Measurements from ENCODE around the gene UCK1. TPM values are rescaled to one million over a fixed set of nuclear protein-coding genes. Genes with fewer than 3 reads are reported as not detected.
A peak's percentile ranks its signal among the peaks of the same experiment; 100 is the strongest.

Gene UCK1
- total and polyA plus RNA-seq, 2 experiments from 2014 or later = 22.2 to 36.8 TPM

GRCh38 chr9:131511416-131511815 lies 19.6 kb downstream of the UCK1 start:
- Histone ChIP-seq H3K4me3 (no peak overlapping the region), H3K36me3 (replicated peaks; ENCODE audit: insufficient read depth, low read depth) (no peaks in the 10 kb centered on the region), H3K27ac (no peak overlapping the region), H3K27me3 (no peaks in the 10 kb centered on the region), H3K4me1 (ENCODE audit: insufficient read depth) (no peaks in the 10 kb centered on the region), H4K20me1 (ENCODE audit: insufficient read depth, poor library complexity, severe bottlenecking) (no peaks in the 10 kb centered on the region), H3K79me2 (no peaks in the 10 kb centered on the region), H3K4me2 (no peak overlapping the region), H3K9me3 (ENCODE audit: low read depth) (no peaks in the 10 kb centered on the region), H3K9me2 (replicated peaks; ENCODE audit: insufficient read depth) (no peaks in the 10 kb centered on the region), H2AFZ (no peak overlapping the region)
- TF ChIP-seq EZH2 (IDR thresholded peaks at IDR 0.05; ENCODE audit: borderline replicate concordance) (no peak), EZH2phosphoT487 (IDR thresholded peaks at IDR 0.05; ENCODE audit: low read depth, severe bottlenecking, unreplicated experiment) (no peak)
- TF ChIP-seq, protein P1, sequence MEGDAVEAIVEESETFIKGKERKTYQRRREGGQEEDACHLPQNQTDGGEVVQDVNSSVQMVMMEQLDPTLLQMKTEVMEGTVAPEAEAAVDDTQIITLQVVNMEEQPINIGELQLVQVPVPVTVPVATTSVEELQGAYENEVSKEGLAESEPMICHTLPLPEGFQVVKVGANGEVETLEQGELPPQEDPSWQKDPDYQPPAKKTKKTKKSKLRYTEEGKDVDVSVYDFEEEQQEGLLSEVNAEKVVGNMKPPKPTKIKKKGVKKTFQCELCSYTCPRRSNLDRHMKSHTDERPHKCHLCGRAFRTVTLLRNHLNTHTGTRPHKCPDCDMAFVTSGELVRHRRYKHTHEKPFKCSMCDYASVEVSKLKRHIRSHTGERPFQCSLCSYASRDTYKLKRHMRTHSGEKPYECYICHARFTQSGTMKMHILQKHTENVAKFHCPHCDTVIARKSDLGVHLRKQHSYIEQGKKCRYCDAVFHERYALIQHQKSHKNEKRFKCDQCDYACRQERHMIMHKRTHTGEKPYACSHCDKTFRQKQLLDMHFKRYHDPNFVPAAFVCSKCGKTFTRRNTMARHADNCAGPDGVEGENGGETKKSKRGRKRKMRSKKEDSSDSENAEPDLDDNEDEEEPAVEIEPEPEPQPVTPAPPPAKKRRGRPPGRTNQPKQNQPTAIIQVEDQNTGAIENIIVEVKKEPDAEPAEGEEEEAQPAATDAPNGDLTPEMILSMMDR (IDR thresholded peaks at IDR 0.05; ENCODE audit: poor library complexity) = no peak
- WGBS (ENCODE audit: low lambda C conversion rate, missing lambda C conversion rate) = 75% methylated on average over 7 of the region's 7 CpGs
- DNase-seq (ENCODE audit: low spot score) = no peak

DNA sequence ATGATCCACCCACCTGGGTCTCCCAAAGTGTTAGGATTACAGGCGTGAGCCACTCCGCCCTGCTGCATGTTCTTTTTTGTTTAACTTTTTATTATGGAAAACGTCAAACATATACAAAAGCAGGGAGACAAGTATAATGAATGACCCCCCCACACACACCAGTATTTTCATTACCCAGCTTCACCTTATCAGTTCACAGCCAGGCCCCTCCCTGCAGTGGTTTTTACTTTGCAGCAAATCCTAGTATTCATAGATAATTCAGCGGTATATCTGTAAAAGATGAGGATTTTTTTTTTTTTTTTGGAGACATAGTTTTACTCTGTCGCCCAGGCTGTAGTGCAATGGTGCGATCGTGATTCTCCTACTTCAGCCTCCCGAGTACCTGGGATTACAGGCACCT lies 26.1 kb downstream of the UCK1 start:
- 96% methylated on average over 8 of the region's 8 CpGs for WGBS (ENCODE audit: low lambda C conversion rate, missing lambda C conversion rate)

DNA sequence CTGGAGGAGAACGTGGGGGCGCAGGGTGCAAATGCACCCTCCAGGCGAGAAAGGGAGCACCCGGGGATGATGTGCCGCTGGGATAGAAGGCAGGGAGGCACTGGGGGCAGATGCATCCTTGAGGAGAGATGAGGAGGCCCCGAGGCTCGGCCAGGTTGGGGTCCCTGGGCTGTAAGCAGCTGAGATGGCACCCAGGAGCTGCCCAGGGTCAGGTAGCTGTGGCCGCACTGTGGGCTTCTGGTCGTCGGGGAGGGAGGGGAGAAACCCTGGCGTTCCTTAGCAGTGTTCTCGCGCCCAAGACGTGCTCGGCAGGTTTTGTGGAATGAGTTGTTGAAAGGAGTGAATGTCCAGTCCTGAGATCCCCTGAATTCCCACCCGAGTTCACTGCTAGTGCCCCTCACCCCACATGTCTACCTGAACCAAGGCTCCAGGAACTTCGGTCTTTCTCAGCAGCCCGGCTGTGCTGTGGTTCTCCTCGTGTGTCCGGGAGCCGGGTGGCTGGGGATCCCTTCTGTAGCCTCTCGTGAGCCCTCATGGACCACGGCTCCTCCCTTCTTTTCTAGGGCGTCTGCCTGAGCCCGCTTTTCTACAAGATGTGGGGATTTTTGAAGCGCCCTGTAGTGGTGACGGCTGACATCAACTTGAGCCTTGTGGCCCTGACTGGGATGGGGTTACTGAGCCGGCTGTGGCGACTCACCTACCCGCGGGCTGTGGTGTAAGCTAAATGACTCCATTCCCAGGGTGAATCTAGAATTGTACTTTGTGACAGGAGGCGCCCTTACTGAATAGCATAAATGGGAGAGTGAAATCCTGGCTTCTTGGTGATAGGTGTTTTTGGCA lies 27.2 kb downstream of the UCK1 start:
- Histone ChIP-seq H3K27me3 (no peaks in the 10 kb centered on the region), H3K4me3 (peak overlapping the region; percentile 80), H3K27ac (no peak overlapping the region), H2AFZ (peak overlapping the region; percentile 95), H4K20me1 (ENCODE audit: insufficient read depth, poor library complexity, severe bottlenecking) (no peaks in the 10 kb centered on the region), H3K4me1 (ENCODE audit: insufficient read depth) (peaks cover 10% of the 10 kb centered on the region), H3K79me2 (peaks cover 28% of the 10 kb centered on the region), H3K4me2 (peak overlapping the region; percentile 77), H3K36me3 (replicated peaks; ENCODE audit: insufficient read depth, low read depth) (no peaks in the 10 kb centered on the region), H3K9me3 (ENCODE audit: low read depth) (no peaks in the 10 kb centered on the region), H3K9me2 (replicated peaks; ENCODE audit: insufficient read depth) (no peaks in the 10 kb centered on the region)
- peak; percentile 41 for DNase-seq (ENCODE audit: low spot score)
- 54% methylated on average over 32 of the region's 32 CpGs for WGBS (ENCODE audit: low lambda C conversion rate, missing lambda C conversion rate)
- TF ChIP-seq, protein P1 (IDR thresholded peaks at IDR 0.05; ENCODE audit: poor library complexity) = no peak
- TF ChIP-seq EZH2 (IDR thresholded peaks at IDR 0.05; ENCODE audit: borderline replicate concordance) (no peak), EZH2phosphoT487 (IDR thresholded peaks at IDR 0.05; ENCODE audit: low read depth, severe bottlenecking, unreplicated experiment) (no peak)

More for the DNA sequence above, 26.1 kb downstream of the UCK1 start:
- H3K79me2 ChIP-seq = peaks cover 28% of the 10 kb centered on the region
- no peaks in the 10 kb centered on the region for H4K20me1 ChIP-seq (ENCODE audit: insufficient read depth, poor library complexity, severe bottlenecking)
- H2AFZ ChIP-seq = no peak overlapping the region
- H3K4me2 ChIP-seq = no peak overlapping the region
- TF ChIP-seq EZH2phosphoT487 (IDR thresholded peaks at IDR 0.05; ENCODE audit: low read depth, severe bottlenecking, unreplicated experiment) (no peak), EZH2 (IDR thresholded peaks at IDR 0.05; ENCODE audit: borderline replicate concordance) (no peak)
- TF ChIP-seq, protein P1 (IDR thresholded peaks at IDR 0.05; ENCODE audit: poor library complexity) = no peak
- H3K36me3 ChIP-seq (replicated peaks; ENCODE audit: insufficient read depth, low read depth) = no peaks in the 10 kb centered on the region
- no peak overlapping the region for H3K27ac ChIP-seq
- H3K4me3 ChIP-seq = no peak overlapping the region
- no peaks in the 10 kb centered on the region for H3K27me3 ChIP-seq
- H3K9me2 ChIP-seq (replicated peaks; ENCODE audit: insufficient read depth) = no peaks in the 10 kb centered on the region
- H3K9me3 ChIP-seq (ENCODE audit: low read depth) = no peaks in the 10 kb centered on the region
- no peak for DNase-seq (ENCODE audit: low spot score)
- peaks cover 10% of the 10 kb centered on the region for H3K4me1 ChIP-seq (ENCODE audit: insufficient read depth)
